SU-DHL-6 (cell line): Measurements from ENCODE around the gene ATL2.

Source experiments
- EZH2phosphoT487 ChIP-seq: fragments of 200-600 bp; sonication (generic), shearing (Covaris generic); conservative IDR thresholded peaks from 2 replicates; pipeline ENCODE4 v1.6.1; 2018; ENCODE audit warnings: mild to moderate bottlenecking, antibody characterized with exemption, low read length, moderate library complexity, mixed read lengths
- TF ChIP-seq, protein P1 (sequence below): fragments of 200-600 bp; sonication (generic); IDR thresholded peaks from one replicate; pipeline ENCODE4 v1.5.1; 2017; ENCODE audit warnings: antibody characterized with exemption, mild to moderate bottlenecking, low read length, moderate library complexity; ENCODE audit not compliant: insufficient read depth, poor library complexity, severe bottlenecking

DNA sequence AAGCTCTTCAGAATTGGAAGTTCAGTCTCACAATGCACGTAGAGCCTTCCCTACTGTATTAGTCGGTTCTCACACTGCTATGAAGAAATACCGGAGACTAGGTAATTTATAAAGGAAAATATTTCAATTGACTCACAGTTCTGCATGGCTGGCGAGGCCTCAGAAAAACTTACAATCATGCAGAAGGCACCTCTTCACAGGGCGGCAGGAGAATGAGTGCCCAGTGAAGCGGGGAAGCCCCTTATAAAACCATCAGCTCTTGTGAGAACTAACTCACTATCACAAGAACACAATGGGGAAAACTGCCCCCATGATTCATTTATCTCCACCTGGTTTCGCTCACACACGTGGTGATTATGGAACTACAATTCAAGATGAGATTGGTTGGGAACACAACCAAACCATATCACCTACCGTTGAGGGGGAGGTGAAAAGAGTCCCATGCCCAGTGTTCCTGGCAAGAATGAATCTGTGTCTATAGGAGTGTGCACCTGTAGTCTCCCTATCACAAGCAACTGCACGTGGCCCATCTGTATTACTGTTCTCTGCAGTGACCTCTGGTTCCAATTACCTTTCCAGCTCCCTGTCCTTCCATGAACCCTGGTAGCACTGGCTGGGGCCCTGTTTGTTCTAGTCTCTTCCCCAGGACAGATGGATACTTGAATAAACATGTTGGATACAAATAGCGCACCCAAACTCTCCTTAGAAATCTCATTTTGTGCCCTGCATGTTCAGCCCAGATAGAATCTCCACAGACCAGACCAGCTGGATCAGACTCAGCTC lies 44.4 kb upstream of the ATL2 start:
- TF ChIP-seq, protein P1, sequence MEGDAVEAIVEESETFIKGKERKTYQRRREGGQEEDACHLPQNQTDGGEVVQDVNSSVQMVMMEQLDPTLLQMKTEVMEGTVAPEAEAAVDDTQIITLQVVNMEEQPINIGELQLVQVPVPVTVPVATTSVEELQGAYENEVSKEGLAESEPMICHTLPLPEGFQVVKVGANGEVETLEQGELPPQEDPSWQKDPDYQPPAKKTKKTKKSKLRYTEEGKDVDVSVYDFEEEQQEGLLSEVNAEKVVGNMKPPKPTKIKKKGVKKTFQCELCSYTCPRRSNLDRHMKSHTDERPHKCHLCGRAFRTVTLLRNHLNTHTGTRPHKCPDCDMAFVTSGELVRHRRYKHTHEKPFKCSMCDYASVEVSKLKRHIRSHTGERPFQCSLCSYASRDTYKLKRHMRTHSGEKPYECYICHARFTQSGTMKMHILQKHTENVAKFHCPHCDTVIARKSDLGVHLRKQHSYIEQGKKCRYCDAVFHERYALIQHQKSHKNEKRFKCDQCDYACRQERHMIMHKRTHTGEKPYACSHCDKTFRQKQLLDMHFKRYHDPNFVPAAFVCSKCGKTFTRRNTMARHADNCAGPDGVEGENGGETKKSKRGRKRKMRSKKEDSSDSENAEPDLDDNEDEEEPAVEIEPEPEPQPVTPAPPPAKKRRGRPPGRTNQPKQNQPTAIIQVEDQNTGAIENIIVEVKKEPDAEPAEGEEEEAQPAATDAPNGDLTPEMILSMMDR = no peak
- no peak for TF ChIP-seq EZH2phosphoT487
